ENCODE measurements around the gene ANKRD55.

Gene ANKRD55

GRCh38 chr5:56116599-56117141 is 116.5 kb downstream of the ANKRD55 start:
- H3K4me3 ChIP-seq (ENCODE audit: low read depth, low read length) = no peak overlapping the region
- DNase-seq (ENCODE audit: low read depth) = no peak
- no peak for TF ChIP-seq CTCF (IDR thresholded peaks at IDR 0.05; ENCODE audit: insufficient read depth, low read depth, low read length, missing control alignments)

GRCh38 chr5:56115589-56115988 is 117.5 kb downstream of the ANKRD55 start:
- TF ChIP-seq CTCF (IDR thresholded peaks at IDR 0.05; ENCODE audit: insufficient read depth, low read depth, low read length, missing control alignments) = no peak
- no peak overlapping the region for H3K4me3 ChIP-seq (ENCODE audit: low read depth, low read length)
- no peak for DNase-seq (ENCODE audit: low read depth)

- TF ChIP-seq CTCF (IDR thresholded peaks at IDR 0.05; ENCODE audit: insufficient read depth, low read depth, low read length, missing control alignments) = no peak
- H3K4me3 ChIP-seq (ENCODE audit: low read depth, low read length) = no peak overlapping the region
- DNase-seq (ENCODE audit: low read depth) = no peak
These were observed 120.5 kb downstream of the ANKRD55 start for GRCh38 chr5:56112526-56113121.

- no peak for TF ChIP-seq CTCF (IDR thresholded peaks at IDR 0.05; ENCODE audit: insufficient read depth, low read depth, low read length, missing control alignments)
- H3K4me3 ChIP-seq (ENCODE audit: low read depth, low read length) = no peak overlapping the region
- DNase-seq (ENCODE audit: low read depth) = no peak
These were observed 121.7 kb downstream of the ANKRD55 start for GRCh38 chr5:56111404-56111781.

- no peak overlapping the region for H3K4me3 ChIP-seq (ENCODE audit: low read depth, low read length)
- DNase-seq (ENCODE audit: low read depth) = no peak
- TF ChIP-seq CTCF (IDR thresholded peaks at IDR 0.05; ENCODE audit: insufficient read depth, low read depth, low read length, missing control alignments) = no peak
These were observed 122.3 kb downstream of the ANKRD55 start for GRCh38 chr5:56110646-56111403.

GRCh38 chr5:56108246-56108645 is 124.9 kb downstream of the ANKRD55 start:
- DNase-seq (ENCODE audit: low read depth) = no peak
- no peak overlapping the region for H3K4me3 ChIP-seq (ENCODE audit: low read depth, low read length)
- TF ChIP-seq CTCF (IDR thresholded peaks at IDR 0.05; ENCODE audit: insufficient read depth, low read depth, low read length, missing control alignments) = no peak
